EH (cell line): Measurements from ENCODE around the gene HIVEP1.
A peak's percentile ranks its signal among the peaks of the same experiment; 100 is the strongest.

Experiments used
- DNase-seq: peaks from one replicate; pipeline ENCODE4 v3.0.0-alpha.2; 2015; ENCODE audit warnings: low read depth

HIVEP1 gene

DNA sequence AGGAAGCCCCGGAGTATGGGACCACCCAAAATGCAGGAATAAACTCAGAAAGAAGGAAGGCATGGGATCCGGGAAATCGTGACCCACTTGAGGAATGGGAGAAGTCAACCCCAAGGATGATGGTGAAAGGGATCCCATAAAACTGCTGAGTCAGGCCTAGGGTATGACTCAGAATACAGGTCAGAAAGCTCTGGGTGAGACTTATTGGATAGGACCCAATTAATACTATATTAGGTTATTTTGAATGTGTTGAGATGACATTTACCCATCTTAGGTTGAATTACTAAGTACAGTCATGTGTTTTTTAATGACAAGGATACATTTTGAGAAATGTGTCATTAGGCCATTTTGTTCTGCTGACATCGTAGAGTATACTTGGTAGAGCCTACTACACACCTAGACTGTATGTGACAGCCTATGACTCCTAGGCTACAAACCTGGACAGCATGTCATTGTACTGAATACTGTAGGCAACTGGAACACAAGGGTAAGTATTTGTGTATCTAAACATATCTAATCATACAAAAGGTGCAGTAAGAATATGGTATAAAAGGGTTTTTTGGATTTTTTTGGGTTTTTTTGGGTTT lies 17.1 kb upstream of the HIVEP1 start:
- DNase-seq, result no peak

DNA sequence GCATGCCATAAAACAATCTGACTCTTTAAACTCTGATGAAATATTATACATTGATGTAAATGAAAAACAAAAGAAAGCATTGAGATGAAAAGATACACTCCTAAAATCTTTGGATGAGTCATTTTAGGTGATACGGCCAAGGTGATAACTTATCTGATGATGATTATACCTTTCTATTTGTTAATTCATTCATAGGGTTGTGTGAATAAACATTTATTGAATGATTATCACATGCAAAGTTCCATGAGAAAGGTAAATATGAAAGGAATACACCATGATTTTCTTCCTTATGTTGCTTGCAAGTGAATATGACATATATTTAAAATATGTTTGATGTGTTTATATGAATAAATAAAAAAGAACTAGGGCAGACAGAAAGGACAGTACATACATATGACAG lies 15.4 kb upstream of the HIVEP1 start:
- no peak for DNase-seq

DNA sequence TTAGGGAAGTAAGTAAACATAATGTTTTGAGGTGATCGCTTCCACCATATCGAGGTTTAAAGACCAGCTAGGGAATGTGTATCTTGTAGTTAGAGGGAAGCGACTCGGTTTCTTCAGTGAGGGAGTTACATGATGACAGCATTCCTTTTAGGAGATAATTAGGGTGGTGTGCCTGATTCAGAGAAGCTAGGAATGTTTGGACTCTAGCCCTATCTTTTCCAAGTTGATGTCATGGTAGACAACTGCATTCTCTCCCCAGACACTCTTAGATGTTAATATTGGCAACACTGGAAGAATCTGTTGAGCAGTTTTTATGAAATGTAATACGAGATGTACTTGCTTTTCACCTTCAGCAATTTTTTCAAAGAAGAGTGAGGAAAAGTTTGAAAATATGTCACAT lies 12.9 kb upstream of the HIVEP1 start:
- peak; percentile 81 for DNase-seq

- no peak for DNase-seq
These were observed 11.9 kb upstream of the HIVEP1 start for GRCh38 chr6:12000174-12000573.

GRCh38 chr6:12001004-12001705 lies 11.0 kb upstream of the HIVEP1 start:
- no peak for DNase-seq

DNA sequence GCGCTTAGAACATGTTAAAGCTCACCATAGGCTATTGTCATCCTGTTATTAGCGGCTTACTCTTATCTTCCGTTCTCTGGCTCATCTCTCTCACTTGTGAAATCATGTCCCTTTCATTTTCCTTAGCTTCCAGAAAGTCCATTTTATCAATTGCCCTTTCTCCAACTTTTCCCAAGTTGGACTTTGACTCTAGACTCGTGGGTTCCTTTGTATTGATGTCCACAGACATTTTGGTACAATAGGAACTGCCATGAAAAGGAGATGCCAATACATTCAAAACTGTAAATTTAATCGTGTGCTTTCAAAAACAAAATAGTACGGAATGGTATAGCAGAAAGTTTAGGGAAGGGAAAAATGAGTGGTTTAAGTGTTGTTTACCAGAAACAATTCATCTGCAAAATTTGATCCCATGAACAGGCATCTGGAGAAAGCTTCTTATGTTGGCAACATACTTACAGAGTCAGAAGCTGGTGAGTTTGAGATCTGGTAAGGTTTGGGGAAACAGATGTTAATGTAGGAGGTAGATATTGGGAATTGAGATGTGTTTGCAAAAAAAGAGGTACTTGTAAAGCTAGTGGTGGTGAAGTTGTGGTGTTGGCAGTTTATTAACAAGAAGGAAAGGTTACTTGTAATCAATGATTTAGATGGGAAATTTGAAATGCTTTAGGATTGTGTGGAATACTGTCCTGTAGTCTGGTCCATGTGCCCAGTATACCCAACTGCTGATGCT lies 10.2 kb upstream of the HIVEP1 start:
- no peak for DNase-seq

DNA sequence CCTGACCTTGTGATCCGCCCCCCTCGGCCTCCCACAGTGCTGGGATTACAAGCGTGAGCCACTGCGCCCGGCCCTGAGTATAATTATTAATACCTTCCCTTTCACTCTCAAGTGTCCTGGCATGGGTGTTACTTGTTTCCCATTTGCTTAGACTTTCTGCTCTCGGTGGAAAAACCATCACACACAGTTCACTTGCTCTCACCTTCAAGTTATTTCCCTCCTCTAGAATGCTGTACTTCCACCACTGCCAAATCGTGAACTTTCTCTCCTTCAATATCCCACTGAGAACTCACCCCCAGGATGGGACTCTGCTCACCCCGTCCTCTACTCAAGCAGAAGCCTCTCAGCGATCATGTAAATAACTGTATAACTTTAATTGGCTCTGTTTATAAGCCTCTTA lies 4.6 kb upstream of the HIVEP1 start:
- DNase-seq, result no peak

- no peak for DNase-seq
These were observed 4.2 kb upstream of the HIVEP1 start for GRCh38 chr6:12007887-12008286.

- peak; percentile 73 for DNase-seq
These were observed 3.5 kb upstream of the HIVEP1 start for GRCh38 chr6:12008366-12009179.

DNA sequence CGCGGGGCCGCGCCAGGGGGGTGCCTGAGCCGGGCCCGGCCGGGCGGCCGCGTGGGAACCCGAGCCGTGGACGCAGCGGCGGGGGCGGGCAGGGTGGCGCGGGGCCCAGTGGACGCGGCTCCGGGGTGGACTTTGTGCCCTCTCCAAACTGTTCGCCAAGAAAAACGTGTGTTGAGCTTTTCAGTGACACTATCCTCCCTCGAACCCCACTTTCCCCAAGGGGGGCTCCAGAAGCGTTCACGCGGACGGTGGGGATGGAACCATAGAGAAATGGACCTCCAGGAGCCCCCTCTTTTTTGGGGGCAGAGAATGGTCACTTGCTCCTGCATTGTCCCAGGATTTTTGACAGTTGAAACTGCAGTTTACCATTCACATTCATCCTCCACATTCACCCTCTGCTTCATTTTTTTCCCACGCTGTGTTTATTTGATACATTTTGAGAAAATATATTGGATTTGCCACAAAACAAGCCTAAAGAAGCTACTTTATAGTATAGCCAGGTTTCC lies 2.9 kb upstream of the HIVEP1 start:
- DNase-seq, result no peak

GRCh38 chr6:12009876-12010634 lies 2.1 kb upstream of the HIVEP1 start:
- DNase-seq, result peak; percentile 69

DNA sequence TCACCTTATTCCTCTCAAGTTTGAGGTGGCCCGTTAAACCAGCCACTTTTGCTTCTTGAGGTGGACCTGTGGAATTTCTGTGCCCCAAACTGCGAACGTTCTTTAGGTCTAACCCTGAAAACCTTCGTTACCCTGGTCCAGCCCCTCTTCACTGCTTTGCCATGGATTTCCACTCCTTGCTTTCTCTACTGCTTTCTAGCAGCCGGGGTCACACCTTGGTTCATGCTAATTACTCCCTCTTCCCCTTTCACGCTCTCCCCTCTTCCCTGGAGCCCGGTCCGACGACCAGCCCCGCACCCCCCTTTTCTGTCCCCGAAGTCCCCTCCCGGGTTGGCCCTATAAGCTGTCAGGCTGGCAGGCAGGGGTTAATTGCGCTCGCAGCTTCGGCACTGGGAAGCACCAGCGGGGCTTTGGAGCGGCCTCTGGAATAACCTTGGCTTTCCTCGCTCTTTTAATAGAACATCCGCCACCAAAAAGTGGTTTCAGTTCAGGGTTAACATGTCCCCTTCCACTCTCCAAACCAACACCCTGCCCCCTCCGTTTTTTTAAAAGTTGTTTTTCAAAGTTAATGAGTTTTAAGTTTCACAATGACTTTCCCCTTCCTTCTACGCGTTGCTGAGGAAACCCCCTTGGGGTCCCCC lies 1.4 kb upstream of the HIVEP1 start:
- DNase-seq, result no peak

DNA sequence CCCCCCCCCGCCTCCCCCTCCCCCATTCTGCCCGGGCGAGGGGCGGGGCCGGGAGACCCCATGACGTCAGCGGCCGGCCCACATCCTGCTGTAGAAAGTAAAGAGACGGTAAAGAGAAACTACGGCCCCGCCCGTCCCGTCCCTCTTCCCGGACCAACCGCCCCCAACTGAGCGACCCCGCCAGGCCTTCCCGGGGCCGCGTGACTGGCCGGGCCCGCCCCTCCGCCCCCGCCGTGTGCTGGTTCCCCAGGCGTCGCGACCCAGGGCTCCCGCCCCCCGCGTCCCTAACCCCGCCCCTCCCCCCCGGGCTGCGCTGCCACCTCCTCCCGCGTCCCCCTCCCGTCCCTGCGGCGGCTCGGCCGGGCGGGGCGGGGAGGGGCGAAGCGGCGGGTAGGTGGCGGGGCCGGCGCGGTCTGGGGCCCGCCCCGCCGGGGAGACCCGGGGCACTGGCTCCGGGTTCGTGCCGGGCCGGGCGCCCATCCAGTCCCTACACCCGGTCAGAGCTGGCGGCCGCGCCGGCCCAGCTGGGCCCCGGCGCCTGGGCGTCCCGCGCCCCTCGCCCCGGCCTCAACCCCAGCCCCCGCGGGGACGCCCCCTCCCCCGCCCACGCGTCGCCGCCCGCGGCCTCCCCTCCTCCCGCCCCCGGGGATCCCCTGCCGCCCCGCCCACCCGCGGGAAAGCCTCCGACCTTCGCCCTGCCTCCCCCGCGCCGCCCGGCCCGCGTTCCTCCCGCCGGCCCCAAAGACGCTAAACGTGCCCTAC lies 655 bp upstream of the HIVEP1 start:
- DNase-seq, result peak; percentile 99

DNA sequence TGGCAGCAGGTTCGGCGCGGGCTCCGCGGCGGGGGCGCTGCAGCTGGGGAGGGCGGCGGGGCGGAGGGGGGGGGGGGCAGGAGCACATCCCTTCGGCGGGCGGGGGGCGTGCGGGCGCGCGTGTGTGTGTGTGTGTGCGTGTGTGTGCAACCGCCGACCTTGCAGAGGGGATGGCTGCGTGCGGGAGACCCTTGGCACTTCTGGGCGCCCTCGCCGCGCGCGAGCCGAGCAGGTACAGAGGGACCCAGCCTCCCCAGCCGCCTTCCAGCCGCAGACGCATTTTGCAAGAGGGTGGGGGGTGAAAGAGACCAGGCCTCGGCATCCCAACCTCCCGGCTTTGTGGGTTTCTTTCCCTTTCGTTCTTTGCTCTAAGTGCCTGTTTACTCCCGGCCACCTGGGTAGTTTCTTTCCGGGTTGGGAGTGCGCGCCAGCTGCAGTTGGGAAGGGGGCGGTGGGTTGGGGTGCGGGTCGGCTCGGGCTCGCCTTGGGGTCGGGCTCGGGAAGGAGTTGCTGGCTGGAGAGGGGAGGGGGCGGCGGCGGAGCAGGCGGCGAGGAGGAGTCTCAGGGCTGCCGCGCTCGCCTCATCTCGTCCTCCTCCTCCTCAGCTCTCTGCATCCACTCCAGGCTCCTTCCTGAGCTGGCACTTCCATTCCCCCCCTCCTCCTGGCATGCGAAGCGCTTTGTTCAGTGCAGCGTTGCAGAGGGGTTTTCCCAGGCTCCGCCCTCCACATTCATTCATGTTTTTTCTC lies 620 bp downstream of the HIVEP1 start:
- DNase-seq, result peak; percentile 92

DNA sequence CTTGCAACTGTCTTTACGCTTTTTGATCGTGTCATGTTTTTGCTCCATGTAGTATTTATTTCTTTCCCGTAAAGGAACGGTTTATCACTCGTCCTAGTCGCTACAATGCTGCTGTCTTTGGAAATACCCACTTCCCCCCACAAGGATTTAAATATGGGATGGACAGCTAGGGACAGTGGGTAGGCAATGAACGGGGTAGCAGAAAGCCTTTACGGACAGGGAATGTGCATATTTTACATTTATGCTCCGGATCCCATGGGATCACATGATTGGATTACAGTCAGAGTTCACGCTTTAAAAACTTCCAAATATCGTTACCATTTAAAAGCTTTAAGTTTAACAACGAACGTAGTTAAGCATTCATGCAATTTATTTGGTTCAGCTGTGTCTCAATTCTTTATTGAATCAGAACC lies 1.2 kb downstream of the HIVEP1 start:
- DNase-seq, result no peak

DNA sequence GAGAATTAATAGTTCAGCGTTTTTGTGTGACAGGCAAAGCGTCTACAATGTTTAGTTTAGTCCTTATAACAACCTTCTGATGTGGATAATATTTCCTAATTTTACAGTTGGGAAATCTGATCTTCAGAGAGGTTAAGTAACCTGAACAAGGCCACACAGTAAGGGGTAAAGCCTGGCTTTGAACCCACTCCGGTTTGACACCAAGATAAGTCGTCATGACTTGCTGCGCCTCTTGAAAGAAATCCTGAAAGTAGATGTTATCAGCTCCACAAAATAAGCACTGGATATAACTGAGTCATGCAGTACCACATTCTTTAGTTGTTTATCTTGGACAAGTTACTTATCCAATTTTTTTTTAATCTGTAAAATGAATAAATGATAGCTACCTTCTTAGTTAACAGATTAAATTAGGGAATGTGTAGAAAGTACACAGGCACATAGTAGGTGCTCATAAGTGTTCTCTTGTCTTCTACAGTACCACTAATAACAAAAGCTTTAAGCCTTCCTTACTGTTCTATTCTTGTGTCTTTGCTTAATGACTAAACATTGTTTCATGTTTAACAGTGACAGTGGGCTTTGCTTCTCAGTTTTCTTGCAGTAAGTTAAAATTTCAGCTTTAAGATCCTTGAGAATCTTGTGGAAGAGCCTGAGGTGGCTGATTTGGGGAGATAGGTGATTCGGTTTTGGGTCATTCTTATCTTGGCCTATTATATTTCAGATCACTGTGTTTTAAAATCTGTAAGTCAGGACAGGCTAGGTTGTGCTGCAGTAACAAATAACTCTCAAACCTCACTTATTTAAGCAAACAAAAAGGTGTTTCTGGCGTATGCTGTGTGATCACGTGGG lies 2.1 kb downstream of the HIVEP1 start:
- peak; percentile 89 for DNase-seq

- DNase-seq, result no peak
These were observed 2.7 kb downstream of the HIVEP1 start for GRCh38 chr6:12014873-12015149.

GRCh38 chr6:12017263-12017662 lies 5.2 kb downstream of the HIVEP1 start:
- no peak for DNase-seq

DNA sequence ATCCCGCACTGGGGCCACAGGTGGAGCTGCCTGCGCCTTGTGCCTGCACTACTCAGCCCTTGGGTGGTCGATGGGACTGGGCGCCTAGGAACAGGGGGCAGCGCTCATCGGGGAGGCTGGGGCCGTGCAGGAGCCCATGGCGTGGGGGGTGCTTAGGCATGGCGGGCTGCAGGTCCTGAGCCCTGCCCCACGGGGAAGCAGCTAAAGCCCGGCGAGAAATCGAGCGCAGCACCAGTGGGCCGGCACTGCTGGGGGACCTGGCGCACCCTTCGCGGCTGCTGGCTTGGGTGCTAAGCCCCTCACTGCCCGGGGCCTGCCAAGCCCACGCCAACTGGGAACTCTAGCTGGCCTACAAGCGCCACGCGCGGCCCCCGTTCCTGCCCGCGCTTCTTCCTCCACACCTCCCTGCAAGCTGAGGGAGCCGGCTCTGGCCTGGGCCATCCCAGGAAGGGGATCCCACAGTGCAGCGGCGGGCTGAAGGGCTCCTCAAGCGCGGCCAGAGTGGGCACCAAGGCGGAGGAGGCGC lies 5.8 kb downstream of the HIVEP1 start:
- DNase-seq, result no peak
